ENCODE data around the gene NPIPA5.
"Not testable (repeated sequence)": the region's sequence is repeated elsewhere in the genome, so short reads cannot be mapped to it uniquely, and the experiment has no call there.

Gene NPIPA5

GRCh38 chr16:15415511-15415985 is 37.5 kb upstream of the NPIPA5 start:
- TF ChIP-seq CTCF (IDR thresholded peaks at IDR 0.05; ENCODE audit: borderline replicate concordance, insufficient read depth, low read depth, low read length) = no peak
- no peak overlapping the region for H3K4me3 ChIP-seq (ENCODE audit: low read depth, low read length)

GRCh38 chr16:15409476-15409875 is 31.4 kb upstream of the NPIPA5 start:
- H3K4me3 ChIP-seq (ENCODE audit: low read depth, low read length) = not testable (repeated sequence)

- not testable (repeated sequence) for H3K4me3 ChIP-seq (ENCODE audit: low read depth, low read length)
Observed at GRCh38 chr16:15407756-15408155, 29.7 kb upstream of the NPIPA5 start.

- no peak overlapping the region for H3K4me3 ChIP-seq (ENCODE audit: low read depth, low read length)
- TF ChIP-seq CTCF (IDR thresholded peaks at IDR 0.05; ENCODE audit: borderline replicate concordance, insufficient read depth, low read depth, low read length) = no peak
Observed at GRCh38 chr16:15404792-15405191, 26.7 kb upstream of the NPIPA5 start.

- H3K4me3 ChIP-seq (ENCODE audit: low read depth, low read length) = not testable (repeated sequence)
Observed at GRCh38 chr16:15404091-15404490, 26.0 kb upstream of the NPIPA5 start.

- no peak overlapping the region for H3K4me3 ChIP-seq (ENCODE audit: low read depth, low read length)
- no peak for TF ChIP-seq CTCF (IDR thresholded peaks at IDR 0.05; ENCODE audit: borderline replicate concordance, insufficient read depth, low read depth, low read length)
Observed at GRCh38 chr16:15403392-15403995, 25.4 kb upstream of the NPIPA5 start.

GRCh38 chr16:15401972-15402371 is 23.9 kb upstream of the NPIPA5 start:
- TF ChIP-seq CTCF (IDR thresholded peaks at IDR 0.05; ENCODE audit: borderline replicate concordance, insufficient read depth, low read depth, low read length) = no peak

GRCh38 chr16:15400314-15400713 is 22.2 kb upstream of the NPIPA5 start:
- H3K4me3 ChIP-seq (ENCODE audit: low read depth, low read length) = not testable (repeated sequence)

More at GRCh38 chr16:15401972-15402371, 23.9 kb upstream of the NPIPA5 start:
- no peak overlapping the region for H3K4me3 ChIP-seq (ENCODE audit: low read depth, low read length)

- no peak for TF ChIP-seq CTCF (IDR thresholded peaks at IDR 0.05; ENCODE audit: borderline replicate concordance, insufficient read depth, low read depth, low read length)
- no peak overlapping the region for H3K4me3 ChIP-seq (ENCODE audit: low read depth, low read length)
Observed at GRCh38 chr16:15399317-15399716, 21.2 kb upstream of the NPIPA5 start.
